GM12874 (cell line): ENCODE results near the gene CYSLTR2.

Experiments
- TF ChIP-seq, protein P1 (sequence below): IDR thresholded peaks from 2 replicates; pipeline ENCODE4 v1.5.1; 2011; ENCODE audit warnings: low read depth, mild to moderate bottlenecking, control low read depth, low read length, moderate library complexity; ENCODE audit not compliant: insufficient read depth

Gene CYSLTR2

DNA sequence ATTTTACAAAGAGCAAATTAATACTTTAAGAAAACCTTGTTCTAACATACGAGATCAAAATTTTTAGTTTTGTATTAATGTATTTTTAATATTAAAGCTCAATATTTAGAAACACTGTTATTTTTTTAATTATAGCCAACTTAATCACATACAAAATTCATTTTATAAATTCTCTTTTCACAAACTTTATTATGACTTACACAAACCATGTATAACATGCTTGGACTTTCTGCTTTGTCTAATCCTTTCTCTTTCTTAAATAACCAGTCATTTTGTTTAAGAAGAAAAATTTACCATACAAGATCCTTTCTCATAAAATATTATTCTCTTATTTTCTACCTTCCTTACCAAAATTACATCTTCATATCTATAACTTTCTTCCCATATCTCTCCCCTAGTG, 62.2 kb downstream of the CYSLTR2 start:
- TF ChIP-seq, protein P1, sequence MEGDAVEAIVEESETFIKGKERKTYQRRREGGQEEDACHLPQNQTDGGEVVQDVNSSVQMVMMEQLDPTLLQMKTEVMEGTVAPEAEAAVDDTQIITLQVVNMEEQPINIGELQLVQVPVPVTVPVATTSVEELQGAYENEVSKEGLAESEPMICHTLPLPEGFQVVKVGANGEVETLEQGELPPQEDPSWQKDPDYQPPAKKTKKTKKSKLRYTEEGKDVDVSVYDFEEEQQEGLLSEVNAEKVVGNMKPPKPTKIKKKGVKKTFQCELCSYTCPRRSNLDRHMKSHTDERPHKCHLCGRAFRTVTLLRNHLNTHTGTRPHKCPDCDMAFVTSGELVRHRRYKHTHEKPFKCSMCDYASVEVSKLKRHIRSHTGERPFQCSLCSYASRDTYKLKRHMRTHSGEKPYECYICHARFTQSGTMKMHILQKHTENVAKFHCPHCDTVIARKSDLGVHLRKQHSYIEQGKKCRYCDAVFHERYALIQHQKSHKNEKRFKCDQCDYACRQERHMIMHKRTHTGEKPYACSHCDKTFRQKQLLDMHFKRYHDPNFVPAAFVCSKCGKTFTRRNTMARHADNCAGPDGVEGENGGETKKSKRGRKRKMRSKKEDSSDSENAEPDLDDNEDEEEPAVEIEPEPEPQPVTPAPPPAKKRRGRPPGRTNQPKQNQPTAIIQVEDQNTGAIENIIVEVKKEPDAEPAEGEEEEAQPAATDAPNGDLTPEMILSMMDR, result no peak

DNA sequence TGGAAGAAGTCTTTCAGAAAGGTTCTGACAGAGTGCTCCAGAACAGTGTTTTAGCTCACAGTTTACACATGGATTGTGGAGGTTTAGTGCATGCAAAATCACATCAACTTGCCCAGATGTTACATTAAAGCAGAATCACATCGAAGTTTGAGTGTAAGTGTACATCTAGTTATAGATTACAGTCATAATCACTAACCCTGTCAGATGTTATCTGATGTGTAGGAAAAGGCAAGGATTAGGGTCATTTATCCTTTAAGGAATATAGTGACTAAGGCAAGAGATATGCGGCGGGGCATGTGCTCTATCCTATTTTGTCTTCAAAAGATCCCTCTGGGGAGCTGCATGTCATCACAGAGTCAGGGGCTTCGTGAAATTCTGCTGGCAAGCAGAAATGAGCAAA, 66.9 kb downstream of the CYSLTR2 start:
- TF ChIP-seq, protein P1, result no peak

DNA sequence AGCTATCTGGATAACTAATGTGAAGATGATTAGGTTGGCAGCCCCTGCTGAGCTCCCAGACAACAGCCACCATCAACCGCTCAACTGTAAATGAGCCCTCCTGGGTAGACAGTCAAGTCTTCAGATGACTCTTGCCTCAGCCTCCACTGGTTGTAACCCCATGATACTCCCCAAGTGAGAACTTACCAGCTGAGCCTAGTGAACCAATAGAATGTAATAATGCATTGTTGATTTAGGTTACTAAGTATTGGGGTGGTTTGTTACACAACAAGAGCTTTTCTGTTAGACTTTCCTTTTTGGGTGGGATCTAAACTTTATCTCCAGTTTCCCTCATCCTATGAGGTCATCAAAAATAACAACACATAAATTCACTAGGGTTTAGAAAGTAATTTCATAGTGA, 69.4 kb downstream of the CYSLTR2 start:
- TF ChIP-seq, protein P1, result no peak

DNA sequence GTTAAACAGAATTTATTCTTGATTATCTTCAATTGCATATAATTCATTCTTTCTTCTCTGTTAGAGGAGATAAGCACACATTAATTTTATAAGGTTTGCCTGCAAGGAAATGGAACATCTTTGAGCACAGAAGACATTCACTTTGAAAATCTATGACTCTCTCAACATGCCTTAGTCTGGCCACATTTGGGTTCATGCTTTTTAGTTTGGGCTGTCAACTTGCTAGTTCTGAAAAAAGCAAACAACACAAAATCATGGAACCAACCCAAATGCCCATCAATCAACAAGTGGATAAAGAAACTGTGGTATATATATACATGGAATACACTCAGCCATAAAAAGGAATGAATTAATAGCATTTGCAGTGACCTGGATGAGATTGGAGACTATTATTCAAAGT, 71.5 kb downstream of the CYSLTR2 start:
- TF ChIP-seq, protein P1, result no peak

DNA sequence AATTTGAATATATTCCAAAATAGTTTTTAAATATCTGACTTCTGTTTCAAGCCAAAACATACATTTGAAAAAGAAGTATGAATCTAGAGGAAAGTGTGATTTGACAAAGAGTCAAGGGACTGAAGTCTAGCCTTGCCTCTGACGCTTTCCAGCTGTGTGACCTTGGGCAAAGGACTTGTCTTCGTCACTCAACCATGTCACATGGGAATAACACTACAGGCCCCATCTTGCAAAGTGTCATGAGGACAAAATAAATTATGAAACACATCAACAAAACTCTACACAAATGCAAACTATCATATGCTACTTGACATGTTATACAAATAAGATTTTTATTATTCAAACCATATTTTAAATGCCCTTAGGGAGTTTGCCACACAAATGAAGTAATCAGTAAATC, 73.0 kb downstream of the CYSLTR2 start:
- TF ChIP-seq, protein P1, result no peak

DNA sequence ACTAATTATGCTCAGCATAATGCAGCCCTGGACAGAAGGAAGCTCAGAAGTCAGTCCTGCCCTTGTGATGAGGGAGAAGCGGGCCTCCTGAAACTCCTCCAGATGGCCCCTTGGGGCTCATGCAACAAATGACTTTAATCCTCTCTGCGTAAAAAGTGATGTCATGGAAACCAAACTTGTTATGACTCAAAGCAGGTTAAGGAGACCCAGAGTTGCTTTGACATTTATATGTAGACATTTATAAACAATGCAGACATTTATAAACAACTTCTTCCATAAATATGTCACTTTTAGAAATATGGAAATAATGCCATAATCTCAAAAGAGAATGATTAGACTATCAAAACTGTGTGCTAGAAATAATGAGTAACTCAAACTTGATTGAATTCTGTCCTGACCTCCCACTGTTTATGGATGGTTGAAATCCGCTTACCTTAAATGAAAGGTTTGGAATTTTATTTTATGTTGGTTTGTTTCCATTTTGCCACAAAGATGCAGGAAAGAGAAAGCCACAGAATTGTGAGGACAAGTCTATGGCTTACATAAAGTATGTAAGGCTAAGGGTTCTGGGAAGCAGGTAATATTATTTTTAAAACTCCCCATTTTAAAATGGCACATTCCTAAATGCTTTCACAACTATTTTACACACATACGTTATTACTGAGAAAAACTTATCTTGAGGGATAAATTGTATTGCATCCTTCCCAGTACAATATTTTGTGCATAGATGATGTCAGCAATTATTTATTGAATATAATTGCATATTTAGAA, 73.7 kb downstream of the CYSLTR2 start:
- TF ChIP-seq, protein P1, result no peak

DNA sequence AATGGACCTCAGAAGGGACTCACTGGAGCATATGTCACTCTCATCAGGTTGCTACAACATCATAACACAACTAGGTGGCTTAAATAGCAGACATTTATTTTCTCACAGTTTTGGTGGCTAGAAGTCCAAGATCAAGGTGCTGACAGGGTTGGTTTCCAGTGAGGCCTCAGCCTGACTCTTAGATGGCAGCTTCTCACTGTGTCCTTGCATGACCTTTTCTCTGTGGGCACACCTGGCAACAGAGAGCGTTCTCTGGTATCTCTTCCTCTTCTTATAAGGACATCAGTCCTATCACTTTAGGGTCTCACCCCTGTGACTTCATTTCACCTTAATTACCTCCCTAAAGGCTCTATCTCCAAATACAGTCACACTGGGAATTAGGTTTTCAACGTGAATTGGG, 74.5 kb downstream of the CYSLTR2 start:
- TF ChIP-seq, protein P1, result no peak
